ENCODE data around the gene SCD.

DNA sequence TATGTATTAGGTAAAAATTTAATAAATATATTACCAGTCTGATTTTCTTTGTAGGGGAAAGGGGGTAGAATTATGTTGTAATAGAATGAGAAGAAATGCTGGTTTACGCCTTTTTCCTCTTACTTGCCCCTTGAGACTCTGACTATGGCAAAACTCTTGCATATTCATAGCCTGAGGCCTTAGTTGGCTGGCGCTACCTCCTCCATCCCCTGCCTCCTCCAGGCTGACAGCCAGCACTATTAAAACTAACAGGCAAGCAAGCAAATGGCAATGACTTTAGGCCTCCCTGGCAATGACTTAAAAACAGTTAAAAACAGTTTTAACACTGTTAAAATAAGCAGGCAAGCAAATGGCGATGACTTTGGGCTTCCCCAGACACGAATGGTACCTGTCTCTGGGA, 31.4 kb upstream of the SCD start:
- TF ChIP-seq, protein P1, sequence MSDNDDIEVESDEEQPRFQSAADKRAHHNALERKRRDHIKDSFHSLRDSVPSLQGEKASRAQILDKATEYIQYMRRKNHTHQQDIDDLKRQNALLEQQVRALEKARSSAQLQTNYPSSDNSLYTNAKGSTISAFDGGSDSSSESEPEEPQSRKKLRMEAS (IDR thresholded peaks at IDR 0.05; ENCODE audit: low read depth, low read length) = no peak
- TF ChIP-seq HDAC6 (IDR thresholded peaks at IDR 0.05; ENCODE audit: unreplicated experiment) (no peak), NFYB (IDR thresholded peaks at IDR 0.05; ENCODE audit: insufficient read depth, low read depth, low read length) (no peak), EP300 (IDR thresholded peaks at IDR 0.05; ENCODE audit: borderline replicate concordance in 1 of 2, control insufficient read depth in 1 of 2, low read depth in 2 of 2, low read length in 2 of 2) (no peak), HDGF (IDR thresholded peaks at IDR 0.05) (no peak)
- TF ChIP-seq, protein P2, sequence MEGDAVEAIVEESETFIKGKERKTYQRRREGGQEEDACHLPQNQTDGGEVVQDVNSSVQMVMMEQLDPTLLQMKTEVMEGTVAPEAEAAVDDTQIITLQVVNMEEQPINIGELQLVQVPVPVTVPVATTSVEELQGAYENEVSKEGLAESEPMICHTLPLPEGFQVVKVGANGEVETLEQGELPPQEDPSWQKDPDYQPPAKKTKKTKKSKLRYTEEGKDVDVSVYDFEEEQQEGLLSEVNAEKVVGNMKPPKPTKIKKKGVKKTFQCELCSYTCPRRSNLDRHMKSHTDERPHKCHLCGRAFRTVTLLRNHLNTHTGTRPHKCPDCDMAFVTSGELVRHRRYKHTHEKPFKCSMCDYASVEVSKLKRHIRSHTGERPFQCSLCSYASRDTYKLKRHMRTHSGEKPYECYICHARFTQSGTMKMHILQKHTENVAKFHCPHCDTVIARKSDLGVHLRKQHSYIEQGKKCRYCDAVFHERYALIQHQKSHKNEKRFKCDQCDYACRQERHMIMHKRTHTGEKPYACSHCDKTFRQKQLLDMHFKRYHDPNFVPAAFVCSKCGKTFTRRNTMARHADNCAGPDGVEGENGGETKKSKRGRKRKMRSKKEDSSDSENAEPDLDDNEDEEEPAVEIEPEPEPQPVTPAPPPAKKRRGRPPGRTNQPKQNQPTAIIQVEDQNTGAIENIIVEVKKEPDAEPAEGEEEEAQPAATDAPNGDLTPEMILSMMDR (IDR thresholded peaks at IDR 0.05 in 2 of 3, conservative IDR thresholded peaks at IDR 0.05 in 1 of 3; ENCODE audit: control insufficient read depth in 2 of 3, extremely low read depth in 1 of 3, insufficient read depth in 1 of 3, low read depth in 3 of 3, low read length in 3 of 3) = no peak

All from GM12878 (cell line).